ENCODE results near the gene MMP2.

The MMP2 gene

DNA sequence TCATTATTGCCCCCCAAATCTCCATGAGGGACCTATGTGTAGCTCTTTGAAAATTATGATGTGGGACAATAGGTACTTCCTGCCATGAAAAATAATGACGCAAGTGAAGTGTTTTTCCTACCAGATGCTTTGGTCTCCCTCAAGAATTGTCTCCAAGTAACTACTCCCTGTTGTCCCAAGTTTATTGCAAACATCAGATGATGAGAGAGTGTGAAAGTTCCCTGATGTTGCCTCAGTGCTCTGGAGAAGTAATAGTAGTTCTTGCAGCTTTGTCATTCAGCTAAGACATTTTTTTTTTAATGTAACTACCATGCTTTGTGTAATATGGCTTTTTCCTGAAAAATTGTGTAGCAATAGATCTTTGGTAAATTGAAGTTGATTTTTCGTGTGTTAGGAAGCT is 50.0 kb downstream of the MMP2 start:
- no peak overlapping the region for H3K4me3 ChIP-seq (ENCODE audit: low read depth, low read length)
- DNase-seq (ENCODE audit: low read depth) = no peak
- TF ChIP-seq, protein P1, sequence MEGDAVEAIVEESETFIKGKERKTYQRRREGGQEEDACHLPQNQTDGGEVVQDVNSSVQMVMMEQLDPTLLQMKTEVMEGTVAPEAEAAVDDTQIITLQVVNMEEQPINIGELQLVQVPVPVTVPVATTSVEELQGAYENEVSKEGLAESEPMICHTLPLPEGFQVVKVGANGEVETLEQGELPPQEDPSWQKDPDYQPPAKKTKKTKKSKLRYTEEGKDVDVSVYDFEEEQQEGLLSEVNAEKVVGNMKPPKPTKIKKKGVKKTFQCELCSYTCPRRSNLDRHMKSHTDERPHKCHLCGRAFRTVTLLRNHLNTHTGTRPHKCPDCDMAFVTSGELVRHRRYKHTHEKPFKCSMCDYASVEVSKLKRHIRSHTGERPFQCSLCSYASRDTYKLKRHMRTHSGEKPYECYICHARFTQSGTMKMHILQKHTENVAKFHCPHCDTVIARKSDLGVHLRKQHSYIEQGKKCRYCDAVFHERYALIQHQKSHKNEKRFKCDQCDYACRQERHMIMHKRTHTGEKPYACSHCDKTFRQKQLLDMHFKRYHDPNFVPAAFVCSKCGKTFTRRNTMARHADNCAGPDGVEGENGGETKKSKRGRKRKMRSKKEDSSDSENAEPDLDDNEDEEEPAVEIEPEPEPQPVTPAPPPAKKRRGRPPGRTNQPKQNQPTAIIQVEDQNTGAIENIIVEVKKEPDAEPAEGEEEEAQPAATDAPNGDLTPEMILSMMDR (IDR thresholded peaks at IDR 0.05; ENCODE audit: control insufficient read depth, extremely low read depth, insufficient read depth) = no peak

GRCh38 chr16:55530316-55530856 is 51.4 kb downstream of the MMP2 start:
- TF ChIP-seq, protein P1 (IDR thresholded peaks at IDR 0.05; ENCODE audit: control insufficient read depth, extremely low read depth, insufficient read depth) = no peak
- no peak for DNase-seq (ENCODE audit: low read depth)
- no peak overlapping the region for H3K4me3 ChIP-seq (ENCODE audit: low read depth, low read length)

- no peak for DNase-seq (ENCODE audit: low read depth)
- H3K4me3 ChIP-seq (ENCODE audit: low read depth, low read length) = no peak overlapping the region
- TF ChIP-seq, protein P1 (IDR thresholded peaks at IDR 0.05; ENCODE audit: control insufficient read depth, extremely low read depth, insufficient read depth) = no peak
Measured at GRCh38 chr16:55532227-55532626, 53.2 kb downstream of the MMP2 start.

DNA sequence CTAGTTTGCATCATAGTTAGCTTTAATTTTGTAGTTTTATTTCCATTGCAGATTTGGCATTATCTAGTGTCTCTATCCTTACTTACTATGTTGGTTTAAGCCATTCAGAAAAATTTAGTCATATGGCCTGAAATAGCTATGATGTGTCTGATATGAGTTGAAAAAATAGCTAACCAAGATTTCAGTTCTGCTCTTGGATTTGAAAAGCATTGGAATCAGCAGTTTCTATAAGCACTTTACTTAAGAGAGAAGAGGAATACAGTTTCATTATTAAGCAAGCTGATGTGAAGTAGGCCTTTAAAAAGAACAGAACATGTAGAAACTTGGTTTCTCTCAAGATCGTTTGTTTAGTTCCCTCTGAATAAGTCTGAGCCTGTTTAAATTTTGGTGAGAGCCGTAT is 55.8 kb downstream of the MMP2 start:
- H3K4me3 ChIP-seq (ENCODE audit: low read depth, low read length) = no peak overlapping the region
- DNase-seq (ENCODE audit: low read depth) = no peak
- TF ChIP-seq, protein P1 (IDR thresholded peaks at IDR 0.05; ENCODE audit: control insufficient read depth, extremely low read depth, insufficient read depth) = no peak

DNA sequence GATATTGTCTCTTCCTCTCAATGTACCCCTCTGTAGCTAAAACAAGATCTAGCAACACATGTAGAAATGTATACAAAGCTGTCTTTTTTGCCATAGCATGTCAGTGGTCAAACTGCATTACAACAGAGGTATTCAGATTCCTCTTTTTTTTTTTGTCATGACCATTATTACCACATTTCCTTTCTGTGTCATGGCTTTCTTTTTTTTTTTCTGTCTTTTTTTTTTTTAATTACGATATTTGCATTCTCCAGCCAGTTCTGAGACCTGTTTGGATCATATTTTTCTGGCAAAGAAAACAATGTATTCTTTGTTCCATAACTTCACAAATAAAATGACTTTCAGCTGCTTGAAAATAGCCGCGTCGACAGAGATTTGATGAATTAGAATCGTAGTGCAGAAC is 60.1 kb downstream of the MMP2 start:
- TF ChIP-seq, protein P1 (IDR thresholded peaks at IDR 0.05; ENCODE audit: control insufficient read depth, extremely low read depth, insufficient read depth) = no peak
- H3K4me3 ChIP-seq (ENCODE audit: low read depth, low read length) = no peak overlapping the region
- DNase-seq (ENCODE audit: low read depth) = no peak

DNA sequence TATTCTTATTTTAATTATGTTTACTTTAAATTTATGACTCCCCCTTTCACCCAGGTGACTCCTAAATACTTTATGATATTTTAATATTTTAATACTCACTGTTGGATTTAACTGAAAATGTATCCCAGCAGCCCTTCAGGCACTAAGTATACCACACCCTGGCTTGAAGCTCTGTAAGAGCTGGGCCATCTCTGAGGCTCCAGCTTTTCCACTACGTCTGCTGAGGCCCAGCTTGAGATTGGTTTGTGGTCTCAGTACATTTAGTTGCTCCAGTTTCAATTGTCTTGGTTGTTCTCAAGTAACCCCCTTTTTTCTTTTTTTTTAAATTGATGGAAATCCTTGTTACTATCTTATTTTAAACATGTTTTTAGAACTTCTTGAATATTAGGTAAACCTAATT is 60.5 kb downstream of the MMP2 start:
- no peak for DNase-seq (ENCODE audit: low read depth)
- H3K4me3 ChIP-seq (ENCODE audit: low read depth, low read length) = no peak overlapping the region
- TF ChIP-seq, protein P1 (IDR thresholded peaks at IDR 0.05; ENCODE audit: control insufficient read depth, extremely low read depth, insufficient read depth) = no peak

DNA sequence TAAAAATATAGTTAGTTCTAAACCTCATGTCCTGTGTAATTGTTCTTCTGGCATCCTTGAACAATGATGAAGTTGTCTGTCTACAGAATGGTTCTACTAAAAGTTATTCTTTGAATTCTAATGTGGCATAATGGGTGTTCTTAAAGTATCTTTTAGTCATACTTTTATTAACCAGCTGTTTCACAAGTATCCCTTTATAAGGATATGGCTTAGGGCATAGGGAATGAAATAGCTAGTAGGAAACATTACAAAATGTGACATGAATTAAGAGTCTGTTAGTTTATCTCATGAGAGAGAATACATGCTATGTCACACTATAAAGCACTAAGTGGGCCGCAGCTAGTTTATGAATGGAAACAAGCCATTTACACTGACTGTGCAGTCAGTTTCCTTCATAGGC is 61.2 kb downstream of the MMP2 start:
- H3K4me3 ChIP-seq (ENCODE audit: low read depth, low read length) = no peak overlapping the region
- DNase-seq (ENCODE audit: low read depth) = no peak
- TF ChIP-seq, protein P1 (IDR thresholded peaks at IDR 0.05; ENCODE audit: control insufficient read depth, extremely low read depth, insufficient read depth) = no peak
